Femur (tissue), 1 donor: Measurements from ENCODE around the gene ABCC4.

Source experiments
- DNase-seq: peaks from one replicate; pipeline ENCODE4 v3.0.0-alpha.2; 2017

ABCC4 gene

DNA sequence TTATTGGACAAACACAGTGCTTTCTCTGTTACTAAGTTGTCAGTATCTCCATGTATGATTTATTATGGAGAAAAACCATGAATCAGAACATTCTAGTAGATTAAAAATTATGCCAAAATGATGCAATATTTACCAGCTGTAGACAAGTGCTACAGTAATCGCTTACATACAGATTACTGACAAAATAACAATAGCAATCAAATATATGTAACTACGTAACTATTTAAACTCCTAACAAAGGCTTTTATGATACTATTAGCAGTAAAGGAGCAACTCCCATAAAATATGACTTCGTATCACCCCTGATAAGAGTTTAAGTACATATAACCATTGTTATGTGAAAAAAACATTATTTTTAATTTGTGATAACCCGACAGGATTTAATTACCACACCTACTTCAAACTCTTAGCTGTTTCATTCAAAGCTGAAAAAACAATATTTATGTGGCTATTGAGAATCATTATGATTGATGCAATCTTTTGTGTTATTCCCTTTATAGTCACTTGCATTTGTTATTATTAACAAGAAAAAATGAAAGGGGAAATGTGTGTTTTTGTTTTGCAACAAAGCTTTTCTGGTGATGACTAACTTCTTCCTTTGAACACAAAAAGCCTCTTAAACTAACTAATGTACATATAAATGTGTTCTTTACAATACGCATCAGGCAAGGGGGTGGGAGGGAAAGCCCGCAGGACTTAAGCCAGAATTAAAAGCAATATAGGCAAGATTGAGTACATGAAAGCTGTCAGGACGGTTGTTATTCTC lies 147.4 kb downstream of the ABCC4 start:
- DNase-seq = no peak

DNA sequence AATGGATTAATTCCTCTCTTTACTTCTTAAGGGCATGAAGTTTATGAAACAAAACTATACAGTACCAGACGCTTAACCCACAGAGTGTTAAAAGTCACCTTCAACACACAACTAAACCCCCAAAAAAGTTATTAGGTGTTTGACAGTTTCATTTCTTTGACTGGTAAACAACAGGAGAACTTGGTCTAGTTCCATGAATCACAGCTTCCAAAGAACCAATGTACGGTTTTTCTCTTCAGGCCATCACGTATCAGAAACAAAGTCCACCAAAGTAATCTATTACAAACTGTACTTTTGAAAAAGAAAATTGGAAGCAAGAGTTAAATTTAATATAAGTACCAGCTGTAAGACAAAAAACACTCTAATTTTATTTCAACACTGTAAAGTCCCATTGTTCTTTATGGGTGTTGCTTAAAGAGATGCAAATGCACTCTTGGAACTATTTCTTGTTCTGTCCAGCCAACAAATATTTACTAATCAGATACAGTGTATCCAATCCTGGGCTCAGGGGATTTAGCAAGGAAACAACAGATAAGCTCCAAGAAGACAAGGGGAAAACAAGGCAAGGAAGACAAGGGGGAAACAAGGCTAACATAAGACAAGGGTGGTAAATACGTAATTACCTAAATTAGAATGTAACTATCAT lies 149.2 kb downstream of the ABCC4 start:
- no peak for DNase-seq

DNA sequence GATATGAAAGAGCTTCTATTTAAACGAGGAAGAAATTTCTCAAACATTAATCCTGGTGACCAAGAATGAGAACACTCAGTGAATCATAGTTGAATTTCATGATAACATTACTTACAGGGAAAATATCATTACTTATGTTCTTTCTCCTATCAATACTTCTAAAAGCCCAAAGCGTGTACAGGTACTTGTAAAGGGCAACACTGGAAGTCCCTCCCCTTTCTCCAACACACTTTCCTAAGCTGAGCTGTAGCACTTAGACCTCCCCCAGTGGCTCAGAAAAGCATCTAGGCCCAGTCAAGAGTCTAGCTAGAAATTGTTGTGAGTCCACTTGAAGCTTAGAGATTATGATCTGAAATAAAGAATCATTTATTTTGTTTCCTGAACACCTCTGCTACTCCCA lies 150.7 kb downstream of the ABCC4 start:
- no peak for DNase-seq

DNA sequence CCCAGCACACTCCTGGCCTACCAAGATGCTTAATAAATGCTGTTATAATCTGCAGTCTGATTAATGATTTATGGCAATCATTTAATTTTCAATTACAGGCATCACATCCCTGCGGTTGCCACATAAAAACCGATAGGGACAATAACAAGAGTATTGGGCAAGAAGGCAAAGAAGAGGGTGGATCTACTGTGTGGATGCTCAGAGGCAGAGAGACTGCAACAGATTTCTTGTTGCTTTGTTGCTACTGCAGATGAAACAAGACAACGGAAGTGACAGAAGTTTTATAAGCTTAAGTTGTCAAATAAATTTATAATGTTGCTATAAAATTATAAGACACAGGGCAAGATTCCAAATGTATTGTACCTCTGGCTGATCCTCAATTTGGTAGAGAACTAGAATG lies 154.8 kb downstream of the ABCC4 start:
- no peak for DNase-seq

DNA sequence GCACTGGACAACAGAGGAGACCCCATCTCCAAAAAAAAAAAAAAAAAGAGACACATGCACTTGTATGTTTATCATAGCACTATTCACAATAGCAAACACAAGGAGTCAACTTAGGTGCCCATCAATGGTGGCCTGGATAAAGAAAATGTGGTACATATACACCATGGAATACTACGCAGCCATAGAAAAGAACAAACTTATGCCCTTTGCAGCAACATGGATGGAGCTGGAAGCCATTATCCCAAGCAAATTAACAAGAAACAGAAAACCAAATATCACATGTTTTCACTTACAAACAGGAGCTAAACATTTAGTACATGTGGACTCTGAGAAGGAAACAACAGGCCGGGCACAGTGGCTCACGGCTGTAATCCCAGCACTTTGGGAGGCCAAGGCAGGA lies 155.7 kb downstream of the ABCC4 start:
- DNase-seq = no peak

DNA sequence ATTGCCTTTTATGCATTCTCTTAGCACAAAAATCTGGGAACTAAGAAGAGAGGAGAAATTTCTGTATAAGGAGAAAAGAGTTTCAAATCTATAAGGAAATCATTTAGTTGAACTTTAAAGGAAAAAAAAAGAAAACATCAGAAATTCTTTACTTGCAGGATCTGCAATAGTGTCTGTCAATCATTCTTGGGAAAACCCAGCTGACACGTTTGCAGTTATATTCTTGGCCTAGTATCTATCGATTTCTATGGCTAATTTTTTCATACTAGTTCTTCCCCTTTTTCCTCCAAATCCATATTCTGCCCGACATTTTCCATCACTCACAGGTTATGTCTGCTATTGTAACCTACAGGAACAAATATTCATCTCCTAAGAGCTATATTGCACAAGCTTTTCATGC lies 160.7 kb downstream of the ABCC4 start:
- no peak for DNase-seq

DNA sequence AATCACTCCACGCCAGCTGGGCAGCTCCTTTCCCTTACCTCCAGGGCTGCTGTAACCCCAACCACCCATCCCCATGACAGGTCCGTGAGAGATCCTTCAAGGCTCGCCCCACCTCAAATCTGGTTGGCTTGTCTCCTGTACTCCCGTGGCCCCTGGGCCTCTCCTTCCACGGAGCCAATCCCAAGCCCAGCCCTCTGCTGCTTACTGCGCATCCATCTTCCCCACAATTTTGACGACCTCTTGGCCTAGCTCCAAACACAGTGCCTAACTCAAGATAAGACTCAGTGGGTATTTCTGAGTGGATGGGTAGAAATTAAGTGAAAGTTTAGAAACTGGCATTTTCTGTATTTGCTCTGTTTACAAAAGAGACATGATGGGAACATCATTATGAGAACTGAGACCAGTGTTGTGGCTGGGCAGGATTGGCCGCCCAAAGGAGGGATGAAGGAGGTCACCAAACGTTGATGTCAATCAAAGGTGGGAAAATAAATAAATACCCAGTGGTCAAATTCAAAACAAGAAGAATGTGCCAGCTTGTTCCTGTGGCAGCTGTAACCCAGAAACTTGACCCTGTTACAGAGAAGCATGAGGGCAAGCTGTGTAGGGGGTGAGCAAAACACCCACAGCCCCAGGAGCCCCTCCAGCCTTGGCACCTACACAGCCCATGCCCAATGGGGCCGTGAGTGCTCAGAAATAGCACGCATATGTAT lies 162.2 kb downstream of the ABCC4 start:
- no peak for DNase-seq

DNA sequence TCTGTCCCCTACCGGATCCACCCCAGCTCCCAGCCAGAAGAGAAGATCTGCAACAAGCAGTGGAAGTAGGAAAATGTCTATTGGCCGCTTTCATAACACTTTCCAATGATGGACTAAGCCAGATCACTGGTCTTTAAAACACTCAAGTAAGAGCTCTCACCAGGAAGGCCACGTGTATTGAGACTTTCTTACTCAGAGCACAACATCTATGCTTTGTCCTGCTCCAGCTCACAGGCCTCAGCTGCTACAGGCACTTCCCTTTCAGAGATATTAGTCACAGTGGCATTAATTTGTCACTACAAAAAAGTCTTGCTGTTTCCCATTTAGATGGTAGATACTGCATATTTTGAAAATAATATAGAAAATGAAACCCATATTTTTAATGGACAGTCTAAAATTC lies 164.2 kb downstream of the ABCC4 start:
- no peak for DNase-seq

DNA sequence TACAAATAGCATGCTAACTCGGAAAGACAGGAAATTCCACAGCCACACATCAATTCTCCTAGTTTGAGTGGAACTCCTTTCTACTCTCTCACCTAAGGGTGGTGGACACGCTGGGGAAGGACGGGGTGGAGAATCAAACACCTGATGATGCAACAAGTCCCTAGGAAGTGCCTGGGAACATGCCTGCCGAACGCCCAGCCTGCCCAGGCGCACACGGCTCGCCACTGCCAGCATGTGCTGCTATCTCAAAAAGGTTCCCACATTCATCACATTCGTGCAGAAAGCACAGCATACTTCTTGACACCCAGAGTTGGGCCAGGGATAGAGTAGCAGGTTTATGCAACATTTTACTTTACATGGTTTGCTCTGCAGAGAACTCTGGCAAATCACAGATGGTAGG lies 164.6 kb downstream of the ABCC4 start:
- no peak for DNase-seq

DNA sequence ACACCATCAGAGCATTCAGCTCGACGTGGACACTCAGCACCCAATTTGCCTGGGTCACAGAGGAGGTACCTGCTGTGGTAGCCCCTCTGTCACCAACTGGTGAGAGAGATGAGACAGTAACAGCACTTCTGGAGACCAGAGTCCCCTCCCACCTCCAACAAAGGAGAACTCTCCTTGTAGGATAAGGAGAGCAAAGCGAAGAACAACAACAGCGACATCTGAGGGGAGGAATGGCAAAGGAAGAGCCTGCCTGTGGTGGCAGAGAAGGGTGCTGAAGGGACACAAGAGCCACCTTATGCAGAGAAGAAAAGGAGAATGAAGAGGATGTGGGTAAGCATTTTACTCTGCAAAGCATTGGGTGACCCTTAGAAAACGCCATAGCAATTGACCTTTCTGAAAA lies 167.8 kb downstream of the ABCC4 start:
- no peak for DNase-seq

DNA sequence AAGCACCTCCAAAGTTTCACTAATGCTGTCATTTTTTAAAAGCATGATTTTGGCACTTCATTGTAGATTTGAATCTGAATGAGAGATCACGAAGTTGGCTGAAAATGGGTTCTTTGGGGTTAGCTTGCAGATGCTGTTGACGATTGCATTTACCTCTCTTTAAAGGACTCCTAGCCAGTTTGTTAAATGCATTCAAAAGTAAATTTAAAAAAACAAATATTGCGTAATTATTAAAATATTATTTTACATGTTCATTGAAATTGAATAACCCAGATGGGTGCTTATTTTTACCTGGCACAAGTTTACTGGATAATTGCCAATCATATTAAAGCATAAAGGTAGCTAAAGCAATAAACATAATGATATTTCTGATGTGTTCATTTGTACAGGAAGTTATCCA lies 172.2 kb downstream of the ABCC4 start:
- DNase-seq = no peak

DNA sequence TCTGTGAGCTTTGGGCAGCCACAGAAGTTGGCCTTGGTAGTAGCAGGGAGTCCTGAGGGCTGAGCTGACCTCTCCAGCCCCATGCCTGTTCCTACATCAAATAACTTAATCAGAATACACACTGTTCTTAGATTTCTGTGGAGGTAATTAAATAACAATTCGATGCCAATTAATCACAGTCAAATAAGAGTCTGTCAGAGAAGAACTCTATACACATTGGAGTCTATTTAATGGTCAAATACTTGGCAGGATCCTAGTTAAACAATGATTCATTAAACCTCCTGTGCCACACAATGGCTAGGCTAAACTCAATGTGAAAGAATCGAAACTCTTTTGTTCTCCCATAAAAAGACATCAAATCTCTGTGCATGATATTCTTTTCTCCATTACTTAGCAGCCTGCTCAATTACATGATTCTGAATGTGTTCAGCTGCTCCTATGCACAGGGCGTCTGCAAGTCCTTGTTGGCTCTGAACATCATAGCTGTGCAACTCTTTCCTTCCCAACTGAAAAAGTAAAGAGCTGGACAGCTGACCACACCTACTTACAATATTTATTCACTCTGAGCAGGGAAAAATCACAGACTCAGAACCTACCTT lies 173.1 kb downstream of the ABCC4 start:
- no peak for DNase-seq

DNA sequence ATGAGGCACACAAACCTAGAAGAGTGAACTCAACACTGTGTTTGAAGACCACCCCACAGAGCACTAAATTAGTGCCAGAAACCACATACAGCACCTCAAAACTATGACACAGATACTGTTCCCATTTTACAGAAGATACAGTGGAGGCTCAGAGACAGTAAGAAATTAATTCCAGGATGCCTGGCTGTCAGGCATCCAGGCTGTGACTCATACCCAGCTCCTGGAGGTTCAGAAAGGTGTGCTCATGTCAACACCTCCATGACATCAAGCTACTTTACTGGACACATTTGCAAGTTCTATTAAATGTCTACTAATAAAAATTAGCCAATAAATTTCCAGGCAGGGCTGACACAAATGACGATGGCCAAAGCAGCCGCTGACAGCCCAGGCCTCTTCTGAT lies 176.3 kb downstream of the ABCC4 start:
- DNase-seq = no peak

DNA sequence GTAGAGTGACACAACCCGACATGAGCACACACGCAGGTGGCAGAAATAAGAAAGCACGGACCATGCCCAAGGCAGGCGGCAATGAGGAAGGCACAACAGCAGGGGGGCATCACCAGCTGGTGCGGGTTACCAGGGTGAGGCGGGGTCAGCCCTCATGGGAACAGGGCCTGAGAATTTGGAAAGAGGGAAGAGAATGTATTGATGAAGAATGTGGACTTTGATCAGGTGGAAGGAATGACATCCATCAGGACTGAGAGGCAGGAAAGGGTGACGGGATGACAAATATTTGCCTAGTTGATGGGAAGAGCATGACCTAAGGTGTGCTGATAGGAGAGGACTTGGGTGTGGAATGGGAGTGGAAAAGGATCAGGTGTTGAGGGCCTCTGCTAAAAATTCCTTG lies 177.5 kb downstream of the ABCC4 start:
- no peak for DNase-seq

DNA sequence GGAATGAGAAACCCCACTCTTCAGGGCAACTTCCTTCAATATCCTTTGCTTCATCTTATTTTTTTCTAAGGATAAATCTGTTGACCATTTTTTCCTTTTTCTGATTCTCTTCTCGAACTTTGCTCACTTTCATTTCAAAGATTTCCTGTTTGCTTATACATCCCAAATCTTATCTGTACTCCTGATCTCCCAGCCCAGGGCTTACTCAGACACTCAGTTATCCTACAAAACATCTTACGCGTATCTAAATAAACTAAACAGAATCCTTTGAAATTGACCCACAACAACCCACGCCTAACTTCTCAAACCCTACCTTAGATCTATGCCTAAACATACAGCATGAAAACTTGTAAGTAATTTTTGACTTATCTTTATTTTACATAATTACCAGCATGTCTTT lies 179.2 kb downstream of the ABCC4 start:
- no peak for DNase-seq

DNA sequence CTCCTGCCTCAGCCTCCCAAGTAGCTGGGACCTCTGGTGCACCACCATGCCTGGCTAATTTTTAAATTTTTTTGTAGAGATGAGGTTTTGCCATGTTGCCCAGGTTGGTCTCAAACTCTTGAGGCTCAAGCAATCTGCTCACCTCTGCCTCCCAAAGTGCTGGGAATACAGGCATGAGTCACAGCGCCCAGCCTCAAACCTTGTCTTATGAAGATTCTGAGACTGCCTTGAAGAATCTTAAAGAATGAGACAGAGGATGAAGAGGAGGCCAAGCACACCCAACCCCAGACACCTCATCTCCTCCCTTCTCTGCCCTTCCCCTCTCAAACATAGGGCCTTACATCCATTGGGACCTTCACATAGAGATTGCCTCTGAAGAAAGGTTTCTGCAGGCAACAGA lies 179.7 kb downstream of the ABCC4 start:
- DNase-seq = no peak

DNA sequence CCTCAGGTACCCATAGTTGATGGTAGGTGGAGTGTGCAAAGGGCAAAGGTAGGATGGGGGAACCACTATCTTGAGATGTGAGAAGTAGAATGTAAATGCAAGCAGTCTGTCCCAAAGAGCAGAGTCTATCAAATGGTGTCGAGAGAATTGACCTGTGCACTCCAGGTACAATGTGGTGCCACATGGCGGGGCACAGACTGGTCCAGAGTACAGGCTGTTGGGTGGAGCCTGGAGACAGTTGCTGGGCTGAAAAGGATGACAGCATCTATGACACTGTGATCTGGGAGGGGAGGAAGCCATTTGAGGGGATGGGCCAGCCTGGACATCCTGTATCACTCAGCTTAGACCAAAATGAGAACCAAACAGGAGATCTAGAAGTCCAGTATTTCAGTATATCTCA lies 180.6 kb downstream of the ABCC4 start:
- no peak for DNase-seq

DNA sequence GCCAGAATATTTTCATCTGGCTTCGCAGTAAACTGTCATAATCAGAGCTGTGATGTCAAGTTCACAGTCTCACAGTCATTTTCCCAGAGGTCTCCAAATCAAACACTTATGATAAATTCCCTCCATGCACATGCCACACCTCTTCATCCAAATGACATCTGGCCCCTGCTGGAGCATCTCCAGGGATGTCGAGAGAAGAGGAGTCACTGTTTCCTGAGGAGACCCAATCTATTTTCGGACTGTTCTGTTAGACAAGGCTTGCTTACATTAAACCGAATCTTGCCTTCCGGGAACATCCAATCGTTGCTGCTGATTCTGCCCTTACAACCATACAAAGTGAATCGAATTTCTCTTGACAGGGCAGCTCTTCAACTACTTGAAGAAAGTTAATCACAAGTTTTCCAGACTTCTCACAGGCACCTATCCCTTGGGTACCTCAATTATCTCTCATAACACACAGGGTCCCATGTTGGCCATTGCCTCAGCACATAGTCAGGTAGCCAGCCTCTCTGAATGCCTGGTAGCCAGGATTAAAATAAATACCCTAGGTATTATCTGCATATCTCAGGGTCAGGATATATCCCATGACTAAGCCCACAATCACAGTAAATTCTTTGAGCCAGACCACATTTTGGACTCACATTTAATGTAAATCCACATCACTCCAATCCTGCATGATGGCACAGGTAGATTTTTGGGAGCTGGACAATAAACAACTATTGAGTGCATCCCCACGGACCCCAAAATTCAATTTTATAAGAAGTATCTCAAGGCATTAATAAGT lies 182.5 kb downstream of the ABCC4 start:
- DNase-seq = no peak

DNA sequence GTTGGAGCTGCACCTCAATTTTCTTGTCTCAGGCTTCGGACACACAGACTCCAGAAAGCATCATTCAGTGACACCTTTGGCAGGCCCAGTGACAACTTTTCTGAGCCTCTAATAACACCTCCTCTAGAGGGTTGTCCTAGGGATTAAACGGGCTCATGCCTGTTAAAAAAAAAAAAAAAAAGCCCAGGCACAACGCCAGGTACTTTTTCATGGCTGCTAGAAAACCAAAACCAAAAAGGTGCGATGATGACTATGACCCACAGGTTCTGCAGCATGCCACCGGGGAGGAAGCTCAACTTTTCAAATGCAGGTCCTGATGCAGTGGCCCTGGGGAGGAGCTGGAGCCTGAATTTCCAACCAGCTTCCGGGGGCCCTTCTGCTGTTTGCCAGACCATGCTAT lies 184.2 kb downstream of the ABCC4 start:
- no peak for DNase-seq

DNA sequence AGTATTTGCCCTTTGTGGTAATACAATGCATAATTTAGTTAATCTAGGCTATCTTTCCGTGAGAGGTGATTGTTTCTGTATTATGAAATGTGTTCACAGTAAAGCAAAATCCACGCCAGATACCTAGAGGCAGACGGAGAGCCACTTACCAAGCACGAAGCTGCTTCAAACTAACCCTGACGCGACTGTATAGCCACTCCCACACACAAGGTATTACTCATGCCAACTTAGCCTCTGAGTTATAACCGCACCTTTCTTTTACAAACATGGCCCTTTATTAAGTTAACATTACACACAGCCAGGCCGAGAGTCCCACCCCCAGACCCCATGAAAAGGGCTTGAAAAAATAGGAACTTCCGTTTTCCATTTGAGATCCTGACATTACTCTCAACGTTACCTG lies 185.7 kb downstream of the ABCC4 start:
- no peak for DNase-seq

DNA sequence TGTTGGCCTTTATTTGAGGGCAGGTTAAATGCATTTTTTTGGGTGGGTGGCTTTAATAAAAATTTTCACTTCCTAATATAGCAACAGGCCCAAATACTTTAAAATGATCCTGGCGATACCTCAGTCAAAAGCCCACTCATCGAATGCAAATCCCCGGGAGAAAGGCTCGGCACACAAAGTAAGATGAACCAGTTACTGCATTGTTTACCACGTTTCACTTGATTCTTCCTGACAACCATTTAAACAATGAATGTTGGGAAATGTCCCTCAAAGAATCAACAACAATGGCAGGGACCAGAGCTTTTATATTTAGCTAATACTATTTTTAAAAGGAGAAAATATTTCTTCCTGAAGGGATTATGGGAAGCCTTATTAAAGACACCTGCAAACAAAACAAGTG lies 187.7 kb downstream of the ABCC4 start:
- no peak for DNase-seq

DNA sequence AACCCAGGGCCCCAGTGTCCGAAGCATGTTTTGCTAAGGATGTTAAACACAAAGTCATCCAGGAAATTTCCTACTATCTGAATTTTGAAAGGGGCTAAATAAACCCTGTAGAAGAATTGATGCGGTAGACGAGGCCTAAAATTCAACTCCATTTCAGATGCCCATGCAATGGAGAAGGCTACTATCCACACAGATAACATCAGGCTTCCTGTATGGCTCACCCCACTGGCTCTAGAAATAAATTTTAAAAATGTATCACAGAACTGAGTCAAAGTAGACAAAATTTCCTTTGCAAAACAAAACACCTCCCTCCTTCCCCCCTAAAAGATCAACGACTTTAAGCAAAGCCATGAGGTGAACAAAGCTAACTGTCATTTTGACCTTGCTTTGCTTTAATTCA lies 188.4 kb downstream of the ABCC4 start:
- no peak for DNase-seq

DNA sequence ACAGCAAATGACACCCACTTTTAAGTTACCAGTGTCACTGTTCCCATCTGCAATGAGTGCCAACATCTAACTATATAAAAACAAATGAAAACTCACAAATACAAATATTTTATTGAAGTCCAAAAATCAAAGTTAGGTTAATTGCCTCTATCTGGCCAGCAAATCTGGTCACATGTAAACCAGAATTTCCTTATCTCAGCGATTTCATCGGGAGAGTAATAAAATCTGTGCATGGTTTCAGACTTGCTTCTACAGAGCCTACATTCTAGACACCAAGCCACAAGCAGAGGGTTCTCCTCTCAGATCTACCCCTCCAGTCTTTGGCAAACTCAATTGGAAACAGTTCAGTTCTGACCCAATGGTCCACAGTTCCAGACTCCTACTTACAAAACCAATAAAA lies 189.6 kb downstream of the ABCC4 start:
- no peak for DNase-seq
